GM18502 (cell line): ENCODE data around the gene ALKBH7.
"Not testable (repeated sequence)": the region's sequence is repeated elsewhere in the genome, so short reads cannot be mapped to it uniquely, and the experiment has no call there.

Source experiments
- ATAC-seq: cut with Tn5 transposase; IDR thresholded peaks from one replicate; pipeline ENCODE4 v1.9.1; 2021; ENCODE audit warnings: mild to moderate bottlenecking; ENCODE audit not compliant: unreplicated experiment, poor library complexity

Gene ALKBH7

GRCh38 chr19:6372594-6373095 lies at the start of gene ALKBH7:
Gene ALKBH7 (plus strand): TSS chr19:6372794. CDS start chr19:6372821, 27 bp downstream.
- peak; percentile 70 for ATAC-seq

GRCh38 chr19:6324757-6325156 lies 47.8 kb upstream of the ALKBH7 start:
- no peak for ATAC-seq

- no peak for ATAC-seq
Measured at GRCh38 chr19:6325614-6326013, 47.0 kb upstream of the ALKBH7 start.

GRCh38 chr19:6326815-6327214 lies 45.8 kb upstream of the ALKBH7 start:
- ATAC-seq, result no peak

- ATAC-seq, result no peak
Measured at GRCh38 chr19:6333439-6333838, 39.2 kb upstream of the ALKBH7 start, which contains the start of gene ACER1. Gene ACER1 (minus strand): TSS chr19:6333612. CDS start chr19:6333551, 61 bp downstream.

GRCh38 chr19:6334490-6335285 lies 37.9 kb upstream of the ALKBH7 start:
- ATAC-seq, result no peak

- no peak for ATAC-seq
Measured at GRCh38 chr19:6340493-6341201, 31.9 kb upstream of the ALKBH7 start.

- no peak for ATAC-seq
Measured at GRCh38 chr19:6343462-6343861, 29.1 kb upstream of the ALKBH7 start.

GRCh38 chr19:6349271-6349670 lies 23.3 kb upstream of the ALKBH7 start:
- ATAC-seq, result not testable (repeated sequence)

- no peak for ATAC-seq
Measured at GRCh38 chr19:6350688-6351087, 21.9 kb upstream of the ALKBH7 start.

- ATAC-seq, result no peak
Measured at GRCh38 chr19:6352381-6353165, 20.0 kb upstream of the ALKBH7 start.

GRCh38 chr19:6354098-6354674 lies 18.4 kb upstream of the ALKBH7 start:
- ATAC-seq, result no peak

- ATAC-seq, result not testable (repeated sequence)
Measured at GRCh38 chr19:6355321-6356040, 17.1 kb upstream of the ALKBH7 start.

- no peak for ATAC-seq
Measured at GRCh38 chr19:6357174-6357573, 15.4 kb upstream of the ALKBH7 start.

GRCh38 chr19:6358003-6358402 lies 14.6 kb upstream of the ALKBH7 start:
- no peak for ATAC-seq

GRCh38 chr19:6359568-6360341 lies 12.8 kb upstream of the ALKBH7 start:
- no peak for ATAC-seq

GRCh38 chr19:6360445-6360844 lies 12.1 kb upstream of the ALKBH7 start:
- not testable (repeated sequence) for ATAC-seq

GRCh38 chr19:6360857-6361216 lies 11.8 kb upstream of the ALKBH7 start:
- ATAC-seq, result not testable (repeated sequence)

GRCh38 chr19:6362027-6362350 lies 10.6 kb upstream of the ALKBH7 start:
- ATAC-seq, result no peak
